ENCODE results near the gene DPYSL4.

DNA sequence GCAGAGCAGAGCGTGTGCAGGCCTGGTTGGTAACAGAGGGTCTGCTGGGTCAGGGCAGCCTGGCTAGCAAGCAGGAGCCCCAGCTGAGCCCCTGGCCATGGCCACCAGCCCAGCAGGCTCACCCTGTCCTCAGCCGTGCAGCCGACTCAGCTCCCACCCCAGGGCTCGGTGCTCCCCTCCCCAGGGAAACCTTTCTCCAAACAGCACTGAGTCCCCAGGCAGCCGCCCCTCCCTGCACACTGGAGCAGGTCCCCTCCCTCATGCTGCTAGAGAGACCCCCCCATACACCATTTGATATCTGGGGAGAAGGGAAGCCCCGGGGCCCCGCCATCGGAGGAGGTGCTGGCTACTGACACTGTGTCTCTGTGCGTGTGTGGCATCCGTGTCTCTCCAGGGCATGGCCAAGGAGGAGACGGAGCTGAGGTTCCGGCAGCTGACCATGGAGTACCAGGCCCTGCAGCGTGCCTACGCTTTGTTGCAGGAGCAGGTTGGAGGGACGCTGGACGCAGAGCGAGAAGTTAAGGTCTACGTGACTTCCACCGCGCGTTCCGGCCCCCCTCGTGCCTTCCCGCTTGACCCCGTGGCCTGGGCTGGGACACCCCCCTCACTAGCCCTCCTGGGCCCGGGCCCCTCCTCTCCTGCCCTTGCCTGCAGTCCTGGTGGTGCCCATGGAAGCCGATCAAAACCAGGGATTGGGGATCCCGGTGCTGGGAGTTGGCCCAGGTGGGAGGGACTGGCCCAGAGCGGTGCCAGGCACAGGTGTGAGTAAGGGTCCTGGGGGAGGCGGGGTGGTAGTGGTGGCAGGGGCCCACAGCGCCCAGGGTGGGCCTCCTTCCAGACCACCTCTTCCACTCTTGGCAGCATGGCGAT, 45.0 kb upstream of the DPYSL4 start:
- TF ChIP-seq, protein P1, sequence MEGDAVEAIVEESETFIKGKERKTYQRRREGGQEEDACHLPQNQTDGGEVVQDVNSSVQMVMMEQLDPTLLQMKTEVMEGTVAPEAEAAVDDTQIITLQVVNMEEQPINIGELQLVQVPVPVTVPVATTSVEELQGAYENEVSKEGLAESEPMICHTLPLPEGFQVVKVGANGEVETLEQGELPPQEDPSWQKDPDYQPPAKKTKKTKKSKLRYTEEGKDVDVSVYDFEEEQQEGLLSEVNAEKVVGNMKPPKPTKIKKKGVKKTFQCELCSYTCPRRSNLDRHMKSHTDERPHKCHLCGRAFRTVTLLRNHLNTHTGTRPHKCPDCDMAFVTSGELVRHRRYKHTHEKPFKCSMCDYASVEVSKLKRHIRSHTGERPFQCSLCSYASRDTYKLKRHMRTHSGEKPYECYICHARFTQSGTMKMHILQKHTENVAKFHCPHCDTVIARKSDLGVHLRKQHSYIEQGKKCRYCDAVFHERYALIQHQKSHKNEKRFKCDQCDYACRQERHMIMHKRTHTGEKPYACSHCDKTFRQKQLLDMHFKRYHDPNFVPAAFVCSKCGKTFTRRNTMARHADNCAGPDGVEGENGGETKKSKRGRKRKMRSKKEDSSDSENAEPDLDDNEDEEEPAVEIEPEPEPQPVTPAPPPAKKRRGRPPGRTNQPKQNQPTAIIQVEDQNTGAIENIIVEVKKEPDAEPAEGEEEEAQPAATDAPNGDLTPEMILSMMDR (IDR thresholded peaks at IDR 0.05), result no peak
- TF ChIP-seq EP300 (IDR thresholded peaks at IDR 0.05; ENCODE audit: low read depth) (no peak), POLR2A (IDR thresholded peaks at IDR 0.05) (no peak), POLR2AphosphoS5 (IDR thresholded peaks at IDR 0.05) (no peak)
